Mesothelial cell of epicardium (in vitro differentiated cells): Measurements from ENCODE around the gene LIPN. TPM values are rescaled to one million over a fixed set of nuclear protein-coding genes. Genes with fewer than 3 reads are reported as not detected.
A peak's percentile ranks its signal among the peaks of the same experiment; 100 is the strongest.

Experiments
- DNase-seq, 2 experiments: peaks; one replicate each; pipeline ENCODE4 v3.0.0; 2021; ENCODE audit warnings: low spot score in 2 of 2; ENCODE audit not compliant: unreplicated experiment in 2 of 2
- H3K27ac Mint-ChIP-seq: 2 replicates; pipeline ENCODE4 v1.8.0; 2021; ENCODE audit warnings: mixed read lengths
- H3K27me3 Mint-ChIP-seq: 2 replicates; pipeline ENCODE4 v1.8.0; 2021; ENCODE audit warnings: low read depth, mixed read lengths
- H3K36me3 Mint-ChIP-seq: 2 replicates; pipeline ENCODE4 v1.8.0; 2021; ENCODE audit warnings: mixed read lengths
- H3K4me1 Mint-ChIP-seq: 2 replicates; pipeline ENCODE4 v1.8.0; 2021; ENCODE audit warnings: mixed read lengths
- H3K4me3 Mint-ChIP-seq: 2 replicates; pipeline ENCODE4 v1.8.0; 2021; ENCODE audit warnings: mild to moderate bottlenecking, moderate library complexity, mixed read lengths
- H3K9me3 Mint-ChIP-seq: 2 replicates; pipeline ENCODE4 v1.8.0; 2021; ENCODE audit warnings: mixed read lengths
- CTCF ChIP-seq: fragments of 200-600 bp; sonication (generic); IDR thresholded peaks from one replicate; pipeline ENCODE4 v1.5.0; 2021; ENCODE audit warnings: antibody characterized with exemption; ENCODE audit not compliant: unreplicated experiment
- total RNA-seq: library from RNA; stranded (reverse); gene quantifications from 3 replicates; pipeline ENCODE4 v1.2.1, GENCODE V29; 2021

The LIPN gene
- total RNA-seq, 1 donor from 2014 or later, result not detected

- TF ChIP-seq CTCF, result peak; percentile 73
- Mint-ChIP-seq H3K27me3 (peaks cover 18% of the 10 kb centered on the region), H3K36me3 (no peaks in the 10 kb centered on the region), H3K4me3 (no peak overlapping the region), H3K4me1 (peaks cover 11% of the 10 kb centered on the region), H3K9me3 (no peaks in the 10 kb centered on the region), H3K27ac (no peak overlapping the region)
- no peak for DNase-seq
Observed at GRCh38 chr10:88810196-88810961, 50.6 kb downstream of the LIPN start.

GRCh38 chr10:88813200-88813599 is 53.4 kb downstream of the LIPN start:
- H3K4me3 Mint-ChIP-seq, result no peak overlapping the region

GRCh38 chr10:88819290-88819689 is 59.5 kb downstream of the LIPN start:
- H3K4me1 Mint-ChIP-seq, result peaks cover 11% of the 10 kb centered on the region
- no peak overlapping the region for H3K27ac Mint-ChIP-seq
- TF ChIP-seq CTCF, result no peak
- DNase-seq, result no peak
- H3K27me3 Mint-ChIP-seq, result peaks cover 15% of the 10 kb centered on the region
- no peaks in the 10 kb centered on the region for H3K36me3 Mint-ChIP-seq
- no peak overlapping the region for H3K4me3 Mint-ChIP-seq
- no peaks in the 10 kb centered on the region for H3K9me3 Mint-ChIP-seq

More at GRCh38 chr10:88813200-88813599, 53.4 kb downstream of the LIPN start:
- no peak for TF ChIP-seq CTCF
- H3K4me1 Mint-ChIP-seq, result peaks cover 11% of the 10 kb centered on the region
- no peak overlapping the region for H3K27ac Mint-ChIP-seq
- H3K27me3 Mint-ChIP-seq, result peaks cover 30% of the 10 kb centered on the region
- DNase-seq, result no peak
- no peaks in the 10 kb centered on the region for H3K36me3 Mint-ChIP-seq
- H3K9me3 Mint-ChIP-seq, result no peaks in the 10 kb centered on the region

DNA sequence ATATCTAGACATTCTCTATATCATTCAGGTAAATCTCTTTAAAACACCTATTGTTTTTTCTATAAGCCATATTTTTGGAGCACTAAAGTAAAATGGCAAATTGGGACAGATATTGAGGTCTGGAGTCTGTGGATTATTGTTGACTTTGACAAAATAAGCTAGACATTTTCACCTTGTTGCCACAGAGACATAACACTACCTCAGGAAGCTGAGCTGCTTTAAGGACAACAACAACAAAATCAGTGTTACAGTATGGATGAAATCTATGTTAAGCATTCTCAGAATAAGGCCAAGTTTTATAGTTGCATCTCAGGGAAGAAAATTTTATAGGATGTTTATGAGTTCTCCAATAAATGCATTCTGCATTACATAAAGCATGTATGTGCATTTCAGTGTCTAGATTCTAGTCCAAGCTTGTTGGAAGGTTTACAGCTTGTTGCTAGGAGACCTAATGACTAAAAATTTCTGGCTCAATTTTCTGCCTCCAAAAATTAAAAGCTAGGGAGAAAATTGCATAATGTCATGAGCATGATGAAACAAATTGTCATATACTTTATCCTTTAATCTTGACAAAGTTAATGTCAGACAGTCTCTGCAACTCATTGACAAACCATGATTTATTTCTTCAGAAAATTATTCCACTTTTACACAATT is 61.1 kb downstream of the LIPN start:
- DNase-seq, result no peak
- Mint-ChIP-seq H3K27ac (no peak overlapping the region), H3K4me3 (no peak overlapping the region), H3K4me1 (peaks cover 8% of the 10 kb centered on the region), H3K27me3 (peaks cover 9% of the 10 kb centered on the region), H3K9me3 (no peaks in the 10 kb centered on the region), H3K36me3 (no peaks in the 10 kb centered on the region)
- TF ChIP-seq CTCF, result no peak

GRCh38 chr10:88826388-88826787 is 66.6 kb downstream of the LIPN start:
- Mint-ChIP-seq H3K4me1 (no peaks in the 10 kb centered on the region), H3K9me3 (no peaks in the 10 kb centered on the region), H3K4me3 (no peak overlapping the region), H3K36me3 (no peaks in the 10 kb centered on the region), H3K27ac (no peak overlapping the region), H3K27me3 (peaks cover 16% of the 10 kb centered on the region)
- DNase-seq, result no peak
- no peak for TF ChIP-seq CTCF
